HG02840 (cell line): ENCODE data around the gene SH3RF1.

Experiments used
- ATAC-seq: cut with Tn5 transposase; IDR thresholded peaks from one replicate; pipeline ENCODE4 v1.9.1; 2021; ENCODE audit warnings: mild to moderate bottlenecking, moderate library complexity, moderate number of reproducible peaks; ENCODE audit not compliant: unreplicated experiment, low FRiP score

The SH3RF1 gene

DNA sequence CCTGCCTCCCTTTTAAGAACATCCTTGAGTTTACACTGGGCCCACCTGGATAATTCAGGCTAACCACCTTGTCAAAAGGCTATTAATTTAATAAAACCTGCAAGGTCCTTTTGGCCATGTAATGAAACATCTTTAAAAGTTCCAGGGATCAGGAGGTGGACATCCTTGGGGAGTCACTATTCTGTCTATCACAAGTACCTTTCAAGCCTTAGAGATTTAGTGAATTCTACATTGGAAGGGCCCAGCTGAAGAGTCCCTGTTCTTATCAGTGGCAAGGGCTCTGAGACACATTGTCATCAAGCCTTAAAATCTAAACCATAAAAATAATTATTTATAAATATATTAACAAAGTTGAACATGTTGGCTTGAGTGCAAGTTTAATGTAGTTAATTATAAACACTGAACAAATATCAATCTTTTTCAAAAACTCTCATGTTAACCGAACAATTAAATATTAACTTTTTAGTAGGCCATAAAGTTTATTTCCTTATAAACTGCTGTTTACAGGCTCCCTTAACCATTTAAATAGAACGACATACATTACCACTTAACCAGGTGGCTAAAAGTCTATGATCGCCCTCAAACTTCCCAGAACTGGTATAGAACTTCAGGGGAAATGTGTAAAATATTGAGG lies 156.3 kb downstream of the SH3RF1 start:
- no peak for ATAC-seq

GRCh38 chr4:169110633-169111032 lies 160.1 kb downstream of the SH3RF1 start:
- ATAC-seq, result no peak

GRCh38 chr4:169109035-169109675 lies 161.6 kb downstream of the SH3RF1 start:
- ATAC-seq, result no peak

GRCh38 chr4:169108303-169108702 lies 162.5 kb downstream of the SH3RF1 start:
- ATAC-seq, result no peak

GRCh38 chr4:169107528-169107927 lies 163.2 kb downstream of the SH3RF1 start:
- ATAC-seq, result no peak

DNA sequence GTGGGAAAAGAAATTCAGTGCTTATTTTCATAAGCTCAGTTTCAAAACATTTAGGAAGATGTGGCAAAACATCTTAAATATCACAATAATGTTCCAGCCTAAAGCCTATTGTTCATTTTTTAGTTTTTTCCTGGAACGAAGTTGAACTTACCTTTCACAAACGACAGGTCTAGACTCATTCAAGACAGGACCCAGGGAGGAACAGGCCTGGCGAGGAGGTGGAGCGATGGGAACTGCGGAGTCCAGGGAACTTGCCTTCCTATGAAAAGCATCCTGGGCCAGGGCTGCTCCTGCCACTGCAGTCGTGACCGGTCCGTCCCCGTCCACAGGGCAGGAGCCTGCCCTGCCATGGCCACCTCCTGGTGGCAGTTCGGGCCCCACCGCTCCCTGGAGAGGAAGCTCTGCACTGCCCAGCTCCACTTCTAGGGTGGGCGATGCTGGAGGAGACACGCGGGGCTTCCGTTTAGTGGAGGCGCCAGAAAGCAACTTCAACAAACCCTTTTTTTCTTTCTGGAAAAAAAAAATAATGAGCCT lies 164.0 kb downstream of the SH3RF1 start:
- ATAC-seq, result no peak

DNA sequence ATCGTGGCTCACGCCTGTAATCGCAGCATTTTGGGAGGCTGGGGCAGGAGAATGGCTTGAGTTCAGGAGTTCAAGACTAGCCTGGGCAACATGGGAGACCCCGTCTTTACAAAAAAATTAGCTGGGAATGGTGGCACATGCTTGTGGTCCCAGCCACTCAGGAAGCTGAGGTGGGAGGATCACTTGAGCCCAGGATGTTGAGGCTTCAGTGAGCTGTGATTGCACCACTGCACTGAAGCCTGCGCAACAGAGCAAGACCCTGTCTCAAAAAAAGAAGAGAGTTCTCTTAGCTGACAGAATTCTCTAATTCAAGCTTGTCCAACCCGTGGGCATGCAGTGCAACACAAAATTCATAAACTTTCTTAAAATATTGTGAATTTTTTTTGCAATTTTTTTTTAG lies 165.1 kb downstream of the SH3RF1 start:
- no peak for ATAC-seq

DNA sequence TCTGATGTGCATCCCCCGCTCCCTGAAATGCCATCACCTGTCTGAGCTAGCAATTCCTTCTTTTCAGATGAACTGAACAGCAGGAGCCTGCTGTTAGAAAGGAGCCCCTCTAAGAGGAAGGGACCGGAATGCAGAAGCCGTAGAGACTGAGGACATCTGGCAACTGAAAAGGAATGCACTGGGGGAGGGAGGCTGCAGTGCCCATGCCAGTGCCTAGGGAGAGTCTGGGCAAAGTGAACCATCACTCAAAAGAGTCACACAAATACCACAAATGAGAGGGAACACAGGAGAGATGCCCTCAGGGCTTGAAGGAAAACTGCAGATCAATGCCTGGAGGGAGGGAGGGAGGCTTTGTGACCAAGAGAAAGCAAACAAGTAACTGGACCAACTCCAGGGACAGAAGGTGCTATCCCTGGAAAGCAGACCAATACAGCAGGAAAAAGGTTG lies 166.8 kb downstream of the SH3RF1 start:
- no peak for ATAC-seq

- ATAC-seq, result no peak
Measured at GRCh38 chr4:169102026-169102425, 168.7 kb downstream of the SH3RF1 start.

DNA sequence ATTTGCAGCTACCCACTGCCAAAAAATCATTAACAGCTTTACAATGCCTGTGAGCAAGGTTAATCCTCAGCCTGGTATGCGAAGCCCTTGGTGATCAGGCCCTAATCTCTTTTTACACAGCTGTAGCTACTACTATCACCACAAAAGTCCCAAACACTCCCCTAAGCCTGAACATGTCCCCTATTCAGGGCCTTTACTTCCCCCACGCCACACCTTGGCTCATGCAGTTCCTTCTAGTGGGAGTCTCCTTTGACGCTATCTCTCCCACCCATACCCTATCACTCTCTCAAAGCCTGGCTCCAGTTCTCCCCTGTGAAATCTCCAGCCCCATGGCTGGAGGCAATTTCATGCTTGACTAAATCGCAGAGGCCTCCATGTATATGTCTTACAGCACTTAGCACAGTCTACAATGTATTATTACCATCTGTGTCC lies 170.1 kb downstream of the SH3RF1 start:
- no peak for ATAC-seq

- peak; percentile 52 for ATAC-seq
Measured at GRCh38 chr4:169099771-169100180, 171.0 kb downstream of the SH3RF1 start.

- ATAC-seq, result no peak
Measured at GRCh38 chr4:169098969-169099690, 171.6 kb downstream of the SH3RF1 start.

DNA sequence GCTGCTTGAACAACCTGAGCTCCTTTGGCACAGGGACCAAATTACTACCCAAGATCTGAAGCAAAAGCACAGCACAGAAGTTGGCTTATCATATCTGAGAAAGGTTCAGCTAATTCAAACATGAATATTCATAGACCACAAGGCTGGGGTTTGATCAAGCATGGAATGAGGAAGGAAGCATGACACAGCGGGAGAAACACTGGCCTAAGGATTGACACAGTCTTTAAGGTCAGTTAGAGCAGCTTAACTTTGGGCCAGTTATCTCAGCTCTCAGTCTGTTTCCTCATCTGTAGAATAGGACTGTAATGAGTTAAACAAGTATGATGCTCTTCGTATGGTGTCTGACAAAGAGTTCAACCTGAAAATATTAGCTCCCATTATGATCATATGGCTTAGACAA lies 172.2 kb downstream of the SH3RF1 start:
- peak; percentile 40 for ATAC-seq

GRCh38 chr4:169098054-169098497 lies 172.7 kb downstream of the SH3RF1 start:
- ATAC-seq, result peak; percentile 50

- ATAC-seq, result no peak
Measured at GRCh38 chr4:169096221-169096620, 174.5 kb downstream of the SH3RF1 start.

DNA sequence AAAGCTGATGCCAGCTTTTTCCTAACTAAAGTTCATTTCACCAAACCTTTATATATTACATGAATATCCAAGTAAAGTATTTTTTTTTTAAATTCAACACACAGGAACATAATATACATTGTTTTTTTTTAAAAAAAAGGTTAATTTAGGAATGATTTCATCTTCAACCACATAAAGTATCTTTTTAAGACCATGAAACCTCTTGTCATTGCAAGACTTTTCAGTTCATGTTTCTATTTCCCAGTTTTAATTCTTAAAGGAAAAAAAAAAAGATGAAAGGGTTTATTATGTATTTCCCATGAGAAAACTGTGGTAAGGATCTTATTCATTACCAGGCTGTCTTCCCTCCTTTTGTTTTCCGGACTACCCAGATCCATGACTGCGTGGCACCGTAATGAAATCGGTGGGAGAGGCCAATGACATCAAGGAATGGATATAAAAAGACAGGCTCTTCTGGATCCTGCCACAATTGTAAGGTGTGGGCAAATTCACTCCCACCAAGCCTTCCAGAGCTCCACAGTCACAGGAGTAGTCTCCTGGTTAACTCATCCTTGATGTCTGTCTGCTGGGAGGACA lies 176.0 kb downstream of the SH3RF1 start:
- ATAC-seq, result no peak

- ATAC-seq, result no peak
Measured at GRCh38 chr4:169092889-169093522, 177.8 kb downstream of the SH3RF1 start.

- ATAC-seq, result no peak
Measured at GRCh38 chr4:169090484-169091215, 180.1 kb downstream of the SH3RF1 start.

- no peak for ATAC-seq
Measured at GRCh38 chr4:169089004-169089403, 181.8 kb downstream of the SH3RF1 start.

DNA sequence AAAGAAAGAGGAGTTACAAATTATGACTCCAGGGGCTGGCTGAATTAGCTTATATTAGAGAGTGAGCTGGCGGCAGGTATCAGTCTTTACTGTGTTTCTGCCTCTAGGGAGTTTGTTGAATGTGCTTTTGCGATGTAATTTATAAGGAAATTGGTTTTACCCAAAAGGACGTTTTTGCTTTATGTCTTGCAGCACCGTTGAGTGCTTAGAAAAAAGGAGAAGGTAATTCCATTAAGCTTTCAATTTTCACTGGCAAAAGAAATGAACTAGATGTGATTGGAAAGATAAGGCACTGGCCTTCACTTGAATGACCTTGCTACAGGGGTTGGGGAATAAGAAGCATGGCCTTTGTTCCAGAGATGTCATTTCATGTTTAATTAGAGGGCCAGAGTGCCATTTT lies 185.8 kb downstream of the SH3RF1 start:
- no peak for ATAC-seq
